Sigmoid colon (tissue), 7 donors: ENCODE measurements around the gene FOXD1. TPM values are rescaled to one million over a fixed set of nuclear protein-coding genes. Genes with fewer than 3 reads are reported as not detected.

Source experiments
- polyA plus RNA-seq, 3 donors: library from polyadenylated mRNA; stranded (reverse); fragments of 200-250 nt; gene quantifications; one replicate each; pipeline ENCODE4 v1.2.3, GENCODE V29; 2013
- total RNA-seq, 4 donors: library from RNA; depleted of rRNA; stranded (reverse); fragments of >200 nt; gene quantifications; one replicate each; pipeline ENCODE4 v1.1.0, GENCODE V29; 2016
- donor health status: healthy with polysubstance abuse.
- donor health status: Bipolar disorder and iron deficiency.
- donor health status: healthy.

FOXD1 gene
- total and polyA plus RNA-seq, 7 donors = 0.09 to 0.49 (median 0.36) TPM; not detected in 4

Other genes starting within 250 kb of the FOXD1 start
- 100 to 1,000 TPM; 490 to 780 (median 726) TPM for gene BTF3, start 49.7 kb upstream of the FOXD1 start, total RNA-seq
- gene BTF3, start 49.7 kb upstream of the FOXD1 start, polyA plus RNA-seq = 1,000 to 10,000 TPM in 1 of 3 donors, 100 to 1,000 TPM in 2; 706 to 1,119 (median 968) TPM
- 10 to 100 TPM; 17.2 to 33.5 (median 24.6) TPM for gene ANKRA2, start 116.9 kb upstream of the FOXD1 start, total RNA-seq
- 10 to 100 TPM; 14.9 to 24.0 (median 19.2) TPM for gene ANKRA2, start 116.9 kb upstream of the FOXD1 start, polyA plus RNA-seq
- gene UTP15, start 117.0 kb upstream of the FOXD1 start, total RNA-seq = 10 to 100 TPM; 14.4 to 27.8 (median 16.3) TPM
- gene UTP15, start 117.0 kb upstream of the FOXD1 start, polyA plus RNA-seq = 1 to 10 TPM; 2.8 to 6.1 (median 3.0) TPM
- 1 to 10 TPM; 3.7 to 6.9 (median 5.7) TPM for gene ARHGEF28, start 177.4 kb upstream of the FOXD1 start, total RNA-seq
- gene ARHGEF28, start 177.4 kb upstream of the FOXD1 start, polyA plus RNA-seq = 1 to 10 TPM; 3.0 to 3.4 (median 3.0) TPM